Neural cell (in vitro differentiated cells): ENCODE data around the gene MDN1. TPM values are rescaled to one million over a fixed set of nuclear protein-coding genes. Genes with fewer than 3 reads are reported as not detected.

Source experiments
- H2AFZ ChIP-seq: fragments of 200-600, 300-800 bp; sonication (generic), shearing (Covaris generic); 2 replicates; pipeline ENCODE4 v1.6.0; 2014; ENCODE audit warnings: low read depth, mild to moderate bottlenecking, antibody characterized with exemption, low read length, moderate library complexity
- H3F3A ChIP-seq: fragments of 200-600 bp; shearing (Covaris generic); 2 replicates; pipeline ENCODE4 v1.6.1; 2016; ENCODE audit warnings: mild to moderate bottlenecking, moderate library complexity, mixed read lengths, antibody characterized with exemption, low read length; ENCODE audit not compliant: insufficient read depth, poor library complexity, severe bottlenecking
- H3K27ac ChIP-seq: fragments of 200-600, 300-800 bp; sonication (generic), shearing (Covaris generic); 2 replicates; pipeline ENCODE4 v1.5.1; 2014; ENCODE audit warnings: mild to moderate bottlenecking, low read length, moderate library complexity
- H3K27me3 ChIP-seq: fragments of 300-800, 200-600 bp; sonication (generic), shearing (Covaris generic); 2 replicates; pipeline ENCODE4 v1.6.0; 2014; ENCODE audit warnings: mild to moderate bottlenecking, low read depth, low read length, moderate library complexity; ENCODE audit not compliant: insufficient read depth
- H3K36me3 ChIP-seq: fragments of 300-800, 200-600 bp; sonication (generic), shearing (Covaris generic); 2 replicates; pipeline ENCODE4 v1.5.1; 2014; ENCODE audit warnings: mild to moderate bottlenecking, antibody characterized with exemption, low read length, moderate library complexity; ENCODE audit not compliant: insufficient read depth
- H3K4me2 ChIP-seq: fragments of 300-800, 200-600 bp; sonication (generic), shearing (Covaris generic); 2 replicates; pipeline ENCODE4 v1.6.0; 2014; ENCODE audit warnings: mild to moderate bottlenecking, low read length
- H3K4me3 ChIP-seq: fragments of 300-800, 200-600 bp; sonication (generic), shearing (Covaris generic); 2 replicates; pipeline ENCODE4 v1.5.1; 2014; ENCODE audit warnings: mild to moderate bottlenecking, low read length, moderate library complexity
- H3K79me2 ChIP-seq: fragments of 200-600 bp; shearing (Covaris generic); replicated peaks from 2 replicates; pipeline ENCODE4 v1.6.0; 2014; ENCODE audit warnings: mild to moderate bottlenecking, low read length, moderate library complexity; ENCODE audit not compliant: insufficient read depth
- H3K9ac ChIP-seq: fragments of 300-800, 200-600 bp; sonication (generic), shearing (Covaris generic); 2 replicates; pipeline ENCODE4 v1.6.1; 2016; ENCODE audit warnings: mild to moderate bottlenecking, low read length, mixed read lengths
- H3K9me2 ChIP-seq: fragments of 200-600 bp; shearing (Covaris generic); 2 replicates; pipeline ENCODE4 v1.6.1; 2016; ENCODE audit warnings: mild to moderate bottlenecking, low read length, mixed read lengths; ENCODE audit not compliant: insufficient read depth
- H3K9me3 ChIP-seq: fragments of 200-600, 300-800 bp; sonication (generic), shearing (Covaris generic); 2 replicates; pipeline ENCODE4 v1.6.1; 2016; ENCODE audit warnings: mild to moderate bottlenecking, mixed run types, low read length, moderate library complexity, mixed read lengths
- H4K20me1 ChIP-seq: fragments of 200-600 bp; shearing (Covaris generic); 2 replicates; pipeline ENCODE4 v1.6.1; 2016; ENCODE audit warnings: mild to moderate bottlenecking, mixed run types; ENCODE audit not compliant: insufficient read depth
- CTCF ChIP-seq: fragments of 450-650 bp; IDR thresholded peaks from 2 replicates; pipeline ENCODE4 v1.5.1; 2014; ENCODE audit warnings: antibody characterized with exemption, mild to moderate bottlenecking, moderate library complexity; ENCODE audit not compliant: poor library complexity, severe bottlenecking
- EP300 ChIP-seq: fragments of 450-650 bp; conservative IDR thresholded peaks from 2 replicates; pipeline ENCODE4 v1.6.1; 2014; ENCODE audit warnings: antibody characterized with exemption, mild to moderate bottlenecking, moderate library complexity; ENCODE audit not compliant: poor library complexity, severe bottlenecking
- EZH2 ChIP-seq: fragments of 200-600, 300-800 bp; shearing (Covaris generic), sonication (generic); IDR thresholded peaks from 2 replicates; pipeline ENCODE4 v1.6.1; 2014; ENCODE audit warnings: antibody characterized with exemption, low read length, borderline replicate concordance, mild to moderate bottlenecking; ENCODE audit not compliant: insufficient read depth, poor library complexity, severe bottlenecking
- MXI1 ChIP-seq: fragments of 450-650 bp; conservative IDR thresholded peaks from 2 replicates; pipeline ENCODE4 v1.6.1; 2014; ENCODE audit warnings: antibody characterized with exemption, mild to moderate bottlenecking; ENCODE audit not compliant: poor library complexity, severe bottlenecking
- POLR2AphosphoS5 ChIP-seq: IDR thresholded peaks from 2 replicates; pipeline ENCODE4 v1.6.1; 2012
- RAD21 ChIP-seq: fragments of 450-650 bp; conservative IDR thresholded peaks from 2 replicates; pipeline ENCODE4 v1.6.1; 2014; ENCODE audit warnings: antibody characterized with exemption, mild to moderate bottlenecking, moderate library complexity
- REST ChIP-seq: IDR thresholded peaks from 2 replicates; pipeline ENCODE4 v1.6.1; 2012; ENCODE audit warnings: borderline replicate concordance
- SMC3 ChIP-seq: fragments of 450-650 bp; conservative IDR thresholded peaks from 2 replicates; pipeline ENCODE4 v1.6.1; 2014; ENCODE audit warnings: antibody characterized with exemption, mild to moderate bottlenecking, moderate library complexity; ENCODE audit not compliant: poor library complexity
- TAF1 ChIP-seq: IDR thresholded peaks from 2 replicates; pipeline ENCODE4 v1.6.1; 2012; ENCODE audit warnings: low read depth
- polyA plus RNA-seq: library from polyadenylated mRNA; depleted of rRNA; stranded (reverse); fragments of >200 nt; gene quantifications from 2 replicates; pipeline ENCODE4 v1.2.3, GENCODE V29; 2014

Gene MDN1
- polyA plus RNA-seq, 1 donor from 2014 or later = 17.8 TPM

GRCh38 chr6:89768324-89768723 lies 51.3 kb downstream of the MDN1 start:
- Histone ChIP-seq H3F3A (no peaks in the 10 kb centered on the region), H3K9me2 (no peaks in the 10 kb centered on the region), H3K4me2 (no peak overlapping the region), H3K36me3 (no peaks in the 10 kb centered on the region), H3K9ac (no peak overlapping the region), H3K27ac (no peak overlapping the region), H3K9me3 (no peaks in the 10 kb centered on the region), H2AFZ (no peak overlapping the region), H3K79me2 (no peaks in the 10 kb centered on the region), H4K20me1 (no peaks in the 10 kb centered on the region), H3K4me3 (no peak overlapping the region), H3K27me3 (no peaks in the 10 kb centered on the region)
- TF ChIP-seq RAD21 (no peak), CTCF (no peak), MXI1 (no peak), EP300 (no peak), POLR2AphosphoS5 (no peak), REST (no peak), EZH2 (no peak), SMC3 (no peak), TAF1 (no peak)

GRCh38 chr6:89763550-89763949 lies 56.0 kb downstream of the MDN1 start:
- H3K9me3 ChIP-seq = no peaks in the 10 kb centered on the region
- no peaks in the 10 kb centered on the region for H3K9me2 ChIP-seq
- TF ChIP-seq EP300 (no peak), CTCF (no peak), TAF1 (no peak)
- H3K9ac ChIP-seq = no peak overlapping the region
- H3K36me3 ChIP-seq = no peaks in the 10 kb centered on the region
- H3F3A ChIP-seq = no peaks in the 10 kb centered on the region
- no peak overlapping the region for H3K4me2 ChIP-seq
- no peaks in the 10 kb centered on the region for H3K79me2 ChIP-seq
- H3K27me3 ChIP-seq = no peaks in the 10 kb centered on the region
- no peaks in the 10 kb centered on the region for H4K20me1 ChIP-seq
- no peak overlapping the region for H3K4me3 ChIP-seq
- no peak overlapping the region for H3K27ac ChIP-seq
- H2AFZ ChIP-seq = no peak overlapping the region
